Measurements from ENCODE around the gene ENTPD8.

- no peak for TF ChIP-seq EP300 (IDR thresholded peaks at IDR 0.05; ENCODE audit: borderline replicate concordance)
- TF ChIP-seq CREB1 (IDR thresholded peaks at IDR 0.05; ENCODE audit: low read depth), result no peak
- no peak for TF ChIP-seq TEAD4 (IDR thresholded peaks at IDR 0.05)
- no peak for TF ChIP-seq CEBPB (IDR thresholded peaks at IDR 0.05)
- no peak for TF ChIP-seq YY1 (IDR thresholded peaks at IDR 0.05; ENCODE audit: low read depth)
- TF ChIP-seq MAX (IDR thresholded peaks at IDR 0.05), result no peak
Measured at GRCh38 chr9:137465720-137466388, 24.7 kb upstream of the ENTPD8 start.

All from Ishikawa (cell line).